Activated T-helper 1 cell treated with anti-CD3 and anti-CD28 coated beads, Interleukin-2, amount 50 U/mL, for 16 hours (primary cell): ENCODE data around the gene CEACAM6.
A peak's percentile ranks its signal among the peaks of the same experiment; 100 is the strongest.
"Not testable (repeated sequence)": the region's sequence is repeated elsewhere in the genome, so short reads cannot be mapped to it uniquely, and the experiment has no call there.

Experiments
- DNase-seq, 2 donors: peaks; one replicate each; pipeline ENCODE4 v3.0.0-alpha.2; 2020; ENCODE audit warnings: low read depth in 1 of 2, low spot score in 1 of 2

Gene CEACAM6

DNA sequence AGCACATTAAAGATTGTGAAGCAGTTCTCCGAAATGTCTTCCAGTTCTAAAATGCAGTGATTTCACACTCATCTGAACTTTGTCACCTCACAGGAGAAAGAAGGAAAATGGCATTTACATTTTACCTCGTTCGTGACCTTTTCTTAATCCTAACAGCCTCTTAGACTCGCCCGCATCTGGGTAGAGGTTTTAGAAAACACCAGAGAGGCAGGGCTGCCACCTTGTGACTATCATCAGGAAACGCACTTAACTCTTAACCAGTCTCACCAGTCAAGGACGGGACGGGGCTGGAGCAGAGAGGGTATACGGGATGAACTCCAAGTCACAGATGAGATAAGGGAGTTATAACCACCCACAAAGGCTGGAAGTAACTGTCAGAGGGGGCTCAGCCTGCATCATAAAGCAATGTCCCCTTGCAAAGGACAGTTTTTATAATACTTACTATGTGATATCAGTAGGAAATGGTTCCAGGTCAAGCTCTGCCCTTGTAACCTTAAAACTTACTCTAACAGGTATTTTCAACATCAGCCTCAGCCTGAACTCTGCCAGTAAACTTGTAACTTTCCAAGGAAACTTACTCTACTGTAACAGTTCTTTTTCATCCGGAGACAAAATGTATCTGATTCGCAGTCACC is 8.6 kb upstream of the CEACAM6 start:
- peak in 1 of 2 donors; percentile 10 for DNase-seq

- DNase-seq: no peak
Measured at GRCh38 chr19:41748012-41748411, 7.3 kb upstream of the CEACAM6 start.

DNA sequence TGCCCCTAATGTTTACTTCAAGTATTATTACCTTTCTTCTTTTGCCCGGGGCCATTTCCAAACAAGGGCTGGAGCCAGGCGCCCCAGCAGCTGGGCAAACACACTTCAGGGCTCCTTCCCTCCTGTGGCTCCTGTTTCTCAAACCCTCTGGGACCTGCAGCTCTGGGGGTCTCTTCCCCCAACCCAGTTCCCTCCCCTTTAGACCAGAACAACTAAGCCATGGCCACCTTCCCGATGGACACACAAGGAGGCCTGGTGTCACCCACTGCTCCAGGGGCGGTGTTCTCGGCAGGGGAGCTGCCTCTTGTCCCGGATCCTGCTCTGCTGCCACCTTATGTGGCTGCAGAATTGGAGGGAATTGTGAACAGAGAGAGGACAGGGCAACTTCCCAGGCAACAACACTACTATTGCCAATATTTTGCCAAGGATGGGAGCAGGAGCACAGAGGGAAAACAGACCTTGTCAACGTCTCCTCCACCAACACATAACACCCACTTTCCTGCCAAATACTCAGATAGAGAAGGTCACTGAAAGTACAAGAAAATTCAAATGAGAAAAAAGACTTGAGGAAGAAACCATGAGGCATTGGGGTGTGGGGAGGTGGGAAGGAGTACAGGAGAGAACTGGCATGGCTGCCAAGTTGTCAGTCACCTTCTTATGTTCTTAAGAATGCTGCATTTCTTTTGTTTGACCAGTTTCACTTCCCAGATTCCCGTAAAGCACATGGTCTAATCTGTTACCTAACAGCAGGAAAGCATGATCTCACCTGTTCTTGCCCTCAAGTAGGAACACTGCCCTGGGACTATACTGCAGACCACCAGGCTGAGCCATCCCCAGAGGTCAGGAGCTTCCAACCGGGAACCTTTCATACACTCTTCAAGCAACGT is 4.8 kb upstream of the CEACAM6 start:
- DNase-seq: not testable (repeated sequence)

DNA sequence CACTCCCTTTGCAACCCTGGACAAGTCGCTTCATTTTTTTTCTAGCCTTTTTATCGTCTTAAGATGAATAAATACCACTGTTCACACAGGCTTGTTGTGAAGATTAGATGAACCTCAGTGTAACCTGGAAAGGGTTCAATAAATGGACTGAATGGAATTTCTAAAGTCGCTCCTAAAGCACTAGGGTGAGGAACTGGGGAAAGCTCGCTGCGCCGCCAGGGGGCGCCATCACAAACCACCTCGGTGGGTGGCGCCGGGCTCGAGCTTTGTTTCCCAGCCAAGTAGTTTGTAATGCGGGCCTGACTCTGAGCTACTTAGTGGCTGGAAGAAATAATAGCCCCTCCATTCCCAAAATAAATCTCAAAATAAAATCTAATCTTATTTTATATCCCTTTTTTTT is 2.2 kb upstream of the CEACAM6 start:
- DNase-seq: peak; percentile 64 to 66

DNA sequence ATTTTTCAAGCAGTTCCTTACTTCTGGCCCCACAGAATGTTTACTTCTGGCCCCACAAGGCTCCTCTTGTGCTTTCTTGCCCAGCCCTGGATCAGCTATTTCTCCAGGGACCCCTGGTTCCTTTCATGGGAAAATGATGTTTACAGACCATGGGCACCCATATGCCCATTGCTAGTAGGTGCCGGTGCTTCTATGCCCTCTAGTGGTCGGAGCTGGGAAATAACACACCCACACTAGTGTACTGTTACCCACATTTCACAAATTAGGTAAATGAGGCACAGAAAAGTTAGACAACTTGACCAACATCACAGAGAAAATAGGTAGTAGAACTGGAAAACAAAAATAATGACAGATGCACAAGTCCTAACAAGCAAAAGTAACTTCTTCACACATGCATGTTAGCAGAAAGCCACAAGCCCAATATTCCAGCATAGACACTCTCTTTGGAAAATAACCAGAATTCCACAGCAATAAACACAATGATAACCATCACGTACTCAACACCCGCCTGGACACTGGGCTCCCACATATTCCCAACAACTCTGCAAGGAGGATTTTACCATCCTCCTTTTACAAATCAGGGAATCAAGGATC is 1.3 kb upstream of the CEACAM6 start:
- DNase-seq: peak; percentile 41 to 49

DNA sequence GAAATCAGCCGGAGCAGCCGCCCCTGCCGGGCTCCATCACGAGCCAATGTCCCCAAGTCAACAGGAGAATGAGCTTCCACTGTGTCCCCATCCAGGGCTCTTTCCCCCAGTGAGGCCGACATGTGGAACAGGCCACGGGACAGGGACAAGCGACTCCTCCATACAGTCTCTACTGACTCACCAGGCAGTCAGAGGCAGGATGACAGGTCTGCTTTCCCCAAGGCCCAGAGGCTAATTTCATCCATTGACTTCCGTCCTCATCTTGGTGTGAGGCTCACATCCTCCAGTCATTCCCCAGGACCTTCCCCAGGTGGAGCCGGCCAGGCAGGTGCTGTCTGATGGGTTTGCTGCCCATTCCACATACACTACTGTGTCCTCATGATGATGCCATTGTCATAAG is 3.5 kb downstream of the CEACAM6 start:
- DNase-seq: no peak

- DNase-seq: no peak
Measured at GRCh38 chr19:41767115-41767514, 11.8 kb downstream of the CEACAM6 start.

DNA sequence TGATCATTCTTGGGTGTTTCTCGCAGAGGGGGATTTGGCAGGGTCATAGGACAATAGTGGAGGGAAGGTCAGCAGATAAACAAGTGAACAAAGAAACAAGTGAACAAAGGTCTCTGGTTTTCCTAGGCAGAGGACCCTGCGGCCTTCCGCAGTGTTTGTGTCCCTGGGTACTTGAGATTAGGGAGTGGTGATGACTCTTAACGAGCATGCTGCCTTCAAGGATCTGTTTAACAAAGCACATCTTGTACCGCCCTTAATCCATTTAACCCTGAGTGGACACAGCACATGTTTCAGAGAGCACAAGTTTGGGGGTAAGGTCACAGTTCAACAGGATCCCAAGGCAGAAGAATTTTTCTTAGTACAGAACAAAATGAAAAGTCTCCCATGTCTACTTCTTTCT is 12.8 kb downstream of the CEACAM6 start:
- DNase-seq: not testable (repeated sequence)

GRCh38 chr19:41769608-41770007 is 14.3 kb downstream of the CEACAM6 start:
- DNase-seq: no peak

DNA sequence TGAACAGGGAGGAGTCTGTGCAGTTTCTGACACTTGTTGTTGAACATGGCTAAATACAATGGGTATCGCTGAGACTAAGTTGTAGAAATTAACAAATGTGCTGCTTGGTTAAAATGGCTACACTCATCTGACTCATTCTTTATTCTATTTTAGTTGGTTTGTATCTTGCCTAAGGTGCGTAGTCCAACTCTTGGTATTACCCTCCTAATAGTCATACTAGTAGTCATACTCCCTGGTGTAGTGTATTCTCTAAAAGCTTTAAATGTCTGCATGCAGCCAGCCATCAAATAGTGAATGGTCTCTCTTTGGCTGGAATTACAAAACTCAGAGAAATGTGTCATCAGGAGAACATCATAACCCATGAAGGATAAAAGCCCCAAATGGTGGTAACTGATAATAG is 16.1 kb downstream of the CEACAM6 start:
- DNase-seq: no peak

GRCh38 chr19:41774515-41774980 is 19.2 kb downstream of the CEACAM6 start:
- DNase-seq: peak in 1 of 2 donors; percentile 19

DNA sequence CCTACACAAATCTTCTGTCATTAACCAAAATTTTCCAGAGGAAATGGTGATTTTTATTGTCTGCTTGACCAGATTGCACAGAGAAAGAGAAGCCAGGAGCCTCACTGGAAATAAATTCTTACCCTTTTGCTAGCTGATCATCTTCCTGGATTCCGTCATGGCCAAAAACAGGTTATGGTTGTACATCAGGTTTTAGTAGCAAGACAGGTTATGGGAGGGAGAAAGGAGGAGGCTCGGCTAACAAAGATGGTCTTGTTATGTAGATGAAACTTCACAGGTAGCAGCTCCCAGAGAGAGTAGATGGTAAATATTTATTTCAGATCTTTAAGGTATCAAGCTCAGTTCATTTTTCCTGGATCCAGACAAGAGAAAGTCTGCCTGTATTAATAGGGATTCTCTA is 21.4 kb downstream of the CEACAM6 start:
- no peak for DNase-seq

DNA sequence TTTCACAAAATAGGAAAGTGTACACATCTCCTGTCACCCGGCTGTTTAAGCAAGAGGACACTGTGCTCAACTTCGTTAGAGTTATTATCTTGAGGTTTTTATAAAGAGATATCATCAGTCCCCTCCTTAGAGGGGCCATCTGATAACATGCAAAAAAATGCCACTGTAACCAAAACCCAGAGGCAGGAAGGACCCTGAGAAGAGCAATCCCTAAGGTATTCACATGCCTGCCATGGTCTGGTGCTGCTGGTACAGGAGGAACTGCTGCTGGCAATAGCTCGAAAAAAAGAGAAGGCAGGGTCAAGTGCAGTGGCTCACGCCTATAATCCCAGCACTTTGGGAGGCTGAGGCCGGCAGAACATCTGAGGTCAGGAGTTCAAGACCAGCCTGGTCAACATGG is 28.3 kb downstream of the CEACAM6 start:
- no peak for DNase-seq

GRCh38 chr19:41784312-41784711 is 29.0 kb downstream of the CEACAM6 start:
- no peak for DNase-seq

DNA sequence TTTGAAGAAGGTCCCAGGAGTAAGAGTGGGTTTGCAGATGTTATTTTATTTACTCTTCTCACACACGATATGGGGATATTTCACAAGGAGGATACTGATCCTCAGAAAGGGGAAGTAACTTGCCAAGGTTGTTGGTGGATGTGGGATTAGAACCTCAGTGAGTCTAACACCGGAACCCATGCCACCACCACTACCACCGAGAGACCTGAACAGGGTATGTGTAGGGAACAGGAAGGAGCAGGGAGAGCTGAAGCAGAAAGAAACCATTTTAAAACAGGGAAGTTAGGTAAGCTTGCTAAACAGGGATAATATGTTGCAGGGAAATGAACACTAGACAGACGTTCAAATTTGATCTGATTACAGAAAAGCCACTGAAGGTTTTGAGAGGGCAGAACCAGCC is 29.4 kb downstream of the CEACAM6 start:
- DNase-seq: no peak

DNA sequence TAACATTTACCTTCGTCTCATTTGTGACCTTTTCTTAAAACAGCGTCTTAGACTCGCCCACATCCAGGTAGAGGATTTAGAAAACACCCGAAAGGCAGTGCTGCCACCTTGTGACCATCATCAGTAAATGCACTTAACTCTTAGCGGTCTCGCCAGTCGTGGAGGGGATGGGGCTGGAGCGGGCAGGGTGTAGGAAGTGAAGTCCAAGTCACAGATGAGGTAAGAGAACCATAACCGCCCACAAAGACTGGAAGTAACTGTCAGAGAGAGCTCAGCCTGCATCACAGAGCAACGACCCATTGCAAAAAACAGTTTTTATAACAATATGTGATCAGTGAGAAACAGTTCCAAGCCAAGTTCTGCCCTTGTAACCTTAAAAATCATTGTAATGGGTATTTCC is 30.3 kb downstream of the CEACAM6 start:
- DNase-seq: peak; percentile 34 to 49

DNA sequence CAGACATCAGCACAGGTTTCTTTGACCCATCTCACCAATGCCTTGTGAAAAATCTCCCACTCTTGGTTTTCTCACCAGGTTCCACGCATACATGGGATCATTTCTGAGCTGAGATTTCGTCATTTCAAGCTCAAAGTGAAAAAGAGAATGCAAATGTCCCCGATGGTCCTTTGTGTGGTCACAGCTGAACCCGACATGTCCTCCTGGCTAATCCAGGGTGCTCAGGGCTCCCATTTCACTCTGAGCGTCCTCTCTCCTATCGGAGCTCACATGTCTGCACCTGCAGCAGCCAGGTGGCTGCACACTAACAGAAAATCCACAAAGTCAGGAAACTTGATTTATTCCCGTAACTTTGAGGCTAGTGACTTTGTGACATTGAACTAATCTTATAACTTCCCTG is 31.7 kb downstream of the CEACAM6 start:
- DNase-seq: no peak

DNA sequence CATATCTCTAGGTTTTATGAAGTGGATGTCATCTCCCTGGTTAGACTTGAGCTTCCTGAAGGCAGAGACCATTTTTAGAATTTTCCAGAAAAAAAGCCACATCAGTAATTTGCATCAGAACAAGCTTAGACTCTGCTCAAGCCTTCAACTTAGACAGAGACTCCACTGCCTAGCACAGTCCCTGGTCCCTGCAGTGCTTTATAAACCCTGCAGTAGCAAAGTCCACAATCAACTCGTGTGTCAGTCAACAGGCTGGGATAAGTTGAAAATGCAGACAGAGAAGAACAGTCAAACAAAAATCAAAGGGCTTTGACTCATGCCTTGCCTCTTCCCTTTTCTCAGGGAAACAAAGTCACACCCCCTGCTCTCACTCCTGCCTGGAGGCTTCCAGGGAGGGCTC is 33.2 kb downstream of the CEACAM6 start:
- not testable (repeated sequence) for DNase-seq

DNA sequence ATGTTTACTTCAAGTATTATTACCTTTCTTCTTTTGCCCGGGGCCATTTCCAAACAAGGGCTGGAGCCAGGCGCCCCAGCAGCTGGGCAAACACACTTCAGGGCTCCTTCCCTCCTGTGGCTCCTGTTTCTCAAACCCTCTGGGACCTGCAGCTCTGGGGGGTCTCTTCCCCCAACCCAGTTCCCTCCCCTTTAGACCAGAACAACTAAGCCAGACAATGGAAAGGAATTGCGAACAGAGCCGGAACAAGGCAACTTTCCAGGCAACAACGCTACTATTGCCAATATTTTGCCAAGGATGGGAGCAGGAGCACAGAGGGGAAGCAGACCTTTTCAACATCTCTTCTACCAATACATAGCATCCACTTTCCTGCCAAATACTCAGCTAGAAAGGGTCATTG is 33.7 kb downstream of the CEACAM6 start:
- not testable (repeated sequence) for DNase-seq

DNA sequence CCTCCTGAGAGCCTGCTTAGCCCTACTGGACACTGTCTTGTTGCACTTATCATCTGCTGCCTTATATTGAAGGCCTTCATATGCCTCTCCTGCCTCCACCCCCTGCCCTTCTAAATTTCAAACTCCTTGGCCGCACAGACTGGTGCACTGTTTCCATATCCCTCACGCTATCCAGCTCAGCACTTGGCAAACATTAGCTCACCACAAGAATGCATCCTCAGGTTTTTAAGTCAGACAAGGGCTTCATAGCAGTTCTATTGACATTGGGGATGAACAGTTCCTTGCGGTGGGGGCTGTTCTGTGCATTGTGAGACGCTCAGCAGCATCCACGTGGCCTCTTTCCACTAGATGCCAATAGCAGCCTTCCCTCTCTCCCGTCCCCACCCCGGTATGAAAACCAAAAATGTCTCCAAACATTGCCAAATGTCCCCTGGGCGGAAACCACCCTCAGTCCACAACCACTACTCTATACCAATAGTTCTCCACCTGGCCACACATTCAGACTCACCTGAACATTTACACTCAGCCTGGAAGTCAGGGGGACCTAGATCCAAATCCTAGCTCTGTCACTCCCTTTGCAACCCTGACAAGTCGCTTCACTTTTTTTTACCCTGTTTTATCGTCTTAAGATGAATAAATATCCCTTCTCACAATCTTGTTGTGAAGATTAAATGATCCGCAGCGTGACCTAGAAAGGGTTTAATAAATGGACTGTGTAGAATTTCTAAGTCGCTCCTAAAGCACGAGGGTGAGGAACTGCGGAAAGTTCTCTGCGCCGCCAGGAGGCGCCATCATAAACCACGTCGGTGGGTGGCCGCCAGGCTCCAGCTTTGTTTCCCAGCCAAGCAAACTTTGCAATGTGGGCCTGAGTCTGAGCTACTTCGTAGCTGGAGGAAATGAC is 37.4 kb downstream of the CEACAM6 start:
- peak in 1 of 2 donors; percentile 44 for DNase-seq

DNA sequence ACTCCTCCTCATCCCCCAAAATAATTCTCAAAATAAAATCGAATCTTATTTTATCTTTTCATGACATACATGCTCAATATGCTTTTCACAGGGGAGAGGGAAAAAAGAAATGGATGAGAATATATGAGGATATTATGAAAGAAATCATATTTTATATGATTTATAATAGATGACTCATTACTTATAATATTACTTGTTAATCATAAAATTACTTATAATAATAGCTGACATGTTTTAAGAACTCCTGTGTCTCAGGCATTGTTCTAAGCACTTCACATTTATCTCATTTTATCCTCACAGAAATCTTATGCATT is 38.0 kb downstream of the CEACAM6 start:
- DNase-seq: no peak
